ENCODE results near the gene CYP4B1.
"Not testable (repeated sequence)": the region's sequence is repeated elsewhere in the genome, so short reads cannot be mapped to it uniquely, and the experiment has no call there.

The CYP4B1 gene

DNA sequence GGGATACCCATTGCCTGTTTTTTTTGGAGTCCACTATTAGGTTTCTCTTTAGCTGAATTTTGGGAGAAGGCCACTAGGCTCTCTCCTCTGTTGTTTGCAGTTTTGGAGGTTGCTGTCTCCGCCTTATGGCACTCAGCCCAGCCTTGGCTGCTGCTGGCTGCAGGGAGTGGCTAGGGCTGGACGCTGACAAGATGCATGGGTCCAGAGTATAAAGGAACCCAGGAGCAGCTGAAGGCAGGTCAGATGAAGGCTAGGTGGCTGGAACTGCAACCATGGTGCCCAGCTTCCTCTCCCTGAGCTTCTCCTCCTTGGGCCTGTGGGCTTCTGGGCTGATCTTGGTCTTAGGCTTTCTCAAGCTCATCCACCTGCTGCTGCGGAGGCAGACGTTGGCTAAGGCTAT, at the start of gene CYP4B1:
CYP4B1 (plus strand) TSS at position 237 of the 400 bp plus-strand sequence; CDS start at position 273, 36 bp downstream.
- DNase-seq, result no peak

DNA sequence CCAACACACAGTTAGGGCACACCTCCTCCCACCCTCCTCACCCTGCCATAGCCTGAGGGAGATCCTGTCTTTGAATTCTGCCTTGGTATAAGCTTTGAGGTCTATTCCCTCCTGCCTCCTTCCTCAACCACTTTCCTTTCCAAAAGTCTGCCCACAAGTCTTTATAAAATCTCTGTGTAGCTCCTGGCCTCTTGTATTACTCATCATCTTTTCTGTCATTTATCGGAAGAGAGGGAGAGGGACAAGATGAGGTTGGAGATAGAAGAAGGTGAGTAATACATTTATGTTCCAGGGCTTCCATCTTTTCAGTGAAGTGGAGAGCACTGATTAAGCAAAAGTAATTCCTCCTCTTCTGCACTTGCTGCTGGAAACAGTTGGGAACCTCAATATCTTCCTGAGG, 49.4 kb upstream of the CYP4B1 start:
- DNase-seq, result no peak

- no peak for DNase-seq
Observed at GRCh38 chr1:46749921-46750404, 48.9 kb upstream of the CYP4B1 start.

DNA sequence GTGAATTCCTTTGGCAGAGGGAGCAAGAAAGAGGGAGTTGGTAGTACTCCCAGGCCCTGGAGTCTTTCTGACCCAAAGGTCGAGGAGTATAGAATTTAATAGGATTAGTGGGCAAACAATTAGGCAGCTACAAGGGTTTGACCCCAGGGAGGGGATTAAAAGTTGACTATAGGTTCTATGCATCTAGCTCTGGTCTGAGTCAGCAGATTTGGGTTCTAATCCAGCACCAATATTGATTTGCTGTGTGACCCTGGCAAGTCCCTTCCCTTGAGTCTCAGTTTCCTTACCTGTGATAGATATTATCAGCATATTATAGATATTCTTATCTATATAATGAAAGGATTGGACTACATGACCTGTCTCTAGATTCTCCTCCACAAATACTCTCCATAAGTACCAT, 44.9 kb upstream of the CYP4B1 start:
- no peak for DNase-seq

DNA sequence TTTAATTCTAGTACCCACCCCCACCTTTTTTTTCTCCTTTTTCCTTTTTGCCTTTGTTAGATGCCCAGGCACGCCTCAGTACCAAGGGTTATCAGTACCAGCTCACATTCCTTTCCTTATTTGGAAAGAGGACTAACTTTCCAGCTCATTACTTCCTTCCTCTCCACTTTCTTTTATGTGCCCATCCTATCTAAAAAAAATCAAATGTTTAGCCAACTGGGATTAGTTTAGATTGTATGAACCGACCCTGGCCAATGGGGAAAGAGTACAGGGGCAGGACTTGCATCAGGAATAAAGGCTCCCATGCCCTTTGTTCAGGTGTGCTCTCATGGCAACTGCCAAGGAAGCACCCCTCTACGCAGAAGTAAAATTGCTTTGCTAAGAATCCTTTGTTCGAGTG, 44.1 kb upstream of the CYP4B1 start:
- not testable (repeated sequence) for DNase-seq

GRCh38 chr1:46755121-46755520, 43.7 kb upstream of the CYP4B1 start:
- no peak for DNase-seq

- no peak for DNase-seq
Observed at GRCh38 chr1:46757247-46757955, 41.4 kb upstream of the CYP4B1 start.

GRCh38 chr1:46757956-46758528, 40.8 kb upstream of the CYP4B1 start:
- DNase-seq, result no peak

DNA sequence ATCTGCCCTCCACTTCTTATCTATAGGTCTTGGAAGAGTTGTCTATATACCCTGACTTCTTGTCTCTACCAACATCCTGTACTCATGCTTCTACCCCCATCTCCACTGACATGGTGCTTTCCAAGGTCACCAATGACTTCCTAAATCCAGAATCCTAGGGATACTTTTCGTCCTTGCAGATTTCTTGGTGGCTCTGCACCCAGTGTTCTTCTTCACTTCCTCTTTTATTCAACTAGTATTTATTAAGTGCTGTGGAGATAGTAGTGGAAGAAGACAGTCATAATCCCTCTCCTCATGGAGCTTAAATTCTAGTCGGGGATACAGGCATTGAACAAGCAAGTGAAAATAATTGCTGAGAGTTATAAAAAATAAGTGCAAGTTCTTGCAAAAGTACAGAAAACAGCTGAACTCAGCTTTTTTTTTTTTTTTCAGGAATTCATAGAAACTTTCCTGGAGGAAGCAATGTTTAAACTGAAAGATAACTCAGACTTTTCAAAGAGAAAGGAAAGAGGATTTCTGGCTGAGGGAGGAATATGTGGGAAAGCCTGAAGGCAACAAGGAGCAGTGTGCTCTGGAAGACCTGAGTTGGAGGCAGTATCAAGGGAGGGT, 38.2 kb upstream of the CYP4B1 start:
- no peak for DNase-seq

DNA sequence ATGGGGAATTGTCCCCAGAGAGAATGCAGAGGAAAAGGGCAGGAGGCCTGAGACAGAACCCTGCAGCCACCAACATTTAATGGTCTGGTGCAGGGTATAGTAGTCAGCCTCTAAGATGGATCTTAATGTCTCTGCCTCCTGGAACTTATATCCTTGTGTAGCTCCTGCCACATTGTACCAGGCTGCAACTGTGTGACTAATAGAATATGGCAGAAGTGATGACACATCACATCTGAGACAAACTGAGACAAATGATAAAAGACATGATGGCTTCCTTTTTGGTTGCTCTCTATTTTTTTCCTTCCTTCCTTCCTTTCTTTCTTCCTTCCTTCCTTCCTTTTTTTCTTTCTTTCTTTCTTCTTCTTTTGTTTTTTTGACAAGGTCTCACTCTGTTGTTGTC, 37.1 kb upstream of the CYP4B1 start:
- no peak for DNase-seq

DNA sequence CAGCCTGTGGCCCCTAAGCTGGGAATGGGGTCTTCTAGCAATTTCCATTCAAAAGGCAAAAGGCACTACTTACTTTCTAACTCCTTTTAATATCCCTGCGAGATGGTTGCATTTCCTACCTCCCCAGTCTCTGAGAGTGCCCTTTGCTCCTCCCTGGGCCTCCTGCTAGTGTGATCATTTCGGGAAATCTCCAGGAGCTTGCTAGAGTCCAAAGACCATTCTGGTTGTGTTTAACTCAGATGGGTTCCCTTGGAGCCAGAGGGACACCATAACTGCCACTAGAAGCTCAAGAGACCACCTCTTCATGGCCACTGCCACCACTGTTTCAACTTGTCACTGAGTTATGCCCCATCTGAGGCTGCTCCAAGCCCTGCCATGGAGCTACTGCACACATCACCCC, 34.4 kb upstream of the CYP4B1 start:
- no peak for DNase-seq

- DNase-seq, result no peak
Observed at GRCh38 chr1:46767649-46768282, 31.1 kb upstream of the CYP4B1 start.

DNA sequence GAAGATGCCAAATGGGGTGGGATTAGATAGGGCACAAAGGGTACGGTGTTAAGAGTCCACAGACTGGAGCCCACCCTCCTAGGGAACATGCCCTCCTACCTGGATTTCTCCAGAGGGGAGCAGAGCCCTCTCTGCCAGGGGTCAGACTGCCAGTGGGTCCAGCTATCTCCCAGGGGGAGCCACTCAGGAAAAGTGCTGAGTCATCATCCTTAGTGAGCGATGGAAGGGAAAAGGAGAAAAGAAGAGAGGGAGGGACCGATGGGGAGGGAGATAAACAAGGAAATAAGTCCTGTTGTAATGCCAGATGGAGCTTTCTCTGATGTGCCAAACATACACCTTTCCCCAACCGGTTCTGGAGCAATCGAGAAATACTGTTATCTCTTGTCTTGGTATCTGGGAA, 30.4 kb upstream of the CYP4B1 start:
- no peak for DNase-seq

GRCh38 chr1:46769028-46769740, 29.7 kb upstream of the CYP4B1 start:
- DNase-seq, result no peak

- DNase-seq, result no peak
Observed at GRCh38 chr1:46770541-46770940, 28.3 kb upstream of the CYP4B1 start.

GRCh38 chr1:46772571-46772970, 26.3 kb upstream of the CYP4B1 start:
- DNase-seq, result no peak

DNA sequence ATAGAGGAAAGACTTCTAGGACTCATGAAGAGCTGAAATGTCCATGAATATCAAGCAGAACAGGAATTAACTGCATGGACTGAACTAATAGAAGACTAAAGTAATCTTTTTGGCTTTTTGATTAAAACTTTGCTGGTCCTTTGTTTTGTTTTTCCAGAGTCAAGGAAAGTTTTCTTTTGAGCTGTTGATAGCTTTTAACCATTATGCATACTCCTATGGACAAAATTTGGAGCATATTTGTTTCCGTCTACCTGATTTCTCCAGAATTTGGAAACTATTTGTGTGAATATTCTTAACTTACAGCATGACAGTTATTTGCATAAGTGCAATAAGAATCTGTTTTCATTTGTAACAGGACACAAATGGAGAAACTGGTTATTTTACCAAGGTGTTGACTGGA, 24.5 kb upstream of the CYP4B1 start:
- no peak for DNase-seq

DNA sequence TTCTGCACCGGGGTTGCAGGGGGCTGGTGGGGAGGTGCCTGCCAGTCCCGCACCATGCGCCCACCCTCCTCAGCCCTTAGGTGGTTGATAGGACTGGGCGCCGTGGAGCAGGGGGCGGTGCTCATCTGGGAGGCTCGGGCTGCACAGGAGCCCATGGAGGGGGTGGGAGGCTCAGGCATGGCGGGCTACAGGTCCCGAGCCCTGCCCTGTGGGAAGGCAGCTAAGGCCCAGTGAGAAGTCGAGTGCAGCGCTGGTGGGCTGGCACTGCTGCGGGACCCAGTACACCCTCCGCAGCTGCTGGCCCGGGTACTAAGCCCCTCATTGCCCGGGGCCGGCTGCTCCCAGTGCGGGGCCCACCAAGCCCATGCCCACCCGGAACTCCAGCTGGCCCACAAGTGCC, 20.4 kb upstream of the CYP4B1 start:
- DNase-seq, result not testable (repeated sequence)

DNA sequence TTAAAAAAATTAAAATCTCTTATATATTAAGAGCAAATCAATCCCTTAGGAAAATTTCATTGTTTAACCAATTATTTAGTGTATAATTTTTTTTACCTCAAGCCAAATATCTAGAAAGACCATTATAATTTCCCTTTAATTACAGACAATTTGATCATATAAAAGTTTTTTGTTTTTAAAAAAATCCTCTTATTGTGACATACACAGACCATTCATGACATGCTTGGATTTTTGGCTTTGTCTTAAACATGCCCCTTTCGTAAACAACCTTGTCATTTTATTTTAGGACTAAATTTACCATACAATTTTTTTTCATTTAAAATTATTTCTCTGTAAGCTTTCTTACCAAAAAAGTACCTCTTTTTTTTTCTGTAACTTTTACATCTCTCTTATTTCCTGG, 14.2 kb upstream of the CYP4B1 start:
- no peak for DNase-seq

GRCh38 chr1:46788634-46789033, 10.2 kb upstream of the CYP4B1 start:
- DNase-seq, result not testable (repeated sequence)

DNA sequence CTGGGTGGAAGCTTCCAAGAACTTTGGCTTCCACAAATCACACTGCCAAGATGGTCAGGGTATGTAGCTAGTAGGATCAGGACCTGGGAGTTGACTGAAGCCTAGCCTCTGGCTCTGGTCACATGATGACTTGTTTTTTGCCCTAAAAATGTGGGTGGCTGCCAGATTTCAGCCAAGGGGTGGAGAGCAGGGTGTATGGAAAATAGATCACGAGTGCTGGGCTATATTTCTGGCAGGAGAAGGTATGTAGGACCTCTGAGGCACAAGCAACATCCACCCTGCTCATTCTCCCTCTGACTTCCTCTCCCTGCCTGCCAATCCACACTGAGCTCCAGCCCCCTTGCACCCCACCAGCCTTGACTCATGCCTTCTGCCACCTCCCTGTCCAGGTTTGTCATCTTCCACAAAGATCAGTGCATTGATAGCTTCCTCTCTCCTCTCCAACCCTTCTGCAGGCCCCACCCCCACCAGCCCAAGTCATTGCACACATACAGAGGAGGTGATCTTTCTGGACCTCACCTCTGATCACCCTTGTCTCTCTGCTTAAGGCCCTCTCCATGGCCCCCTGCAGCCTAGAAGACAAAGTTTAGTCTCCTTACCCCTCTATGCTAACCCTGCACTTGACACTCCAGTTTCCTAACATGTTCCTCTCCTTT, 8.3 kb upstream of the CYP4B1 start:
- DNase-seq, result no peak

- DNase-seq, result no peak
Observed at GRCh38 chr1:46793126-46793525, 5.7 kb upstream of the CYP4B1 start.

All from NCI-H1694 treated with DMSO at 0.1 percent for 48 hours (cell line).